DND-41 (cell line): ENCODE data around the gene FAM13A.

Experiments used
- EZH2 ChIP-seq: IDR thresholded peaks from 3 replicates; pipeline ENCODE4 v1.6.1; 2012; ENCODE audit warnings: borderline replicate concordance, low read depth, mild to moderate bottlenecking, moderate library complexity, low read length, inconsistent platforms; ENCODE audit not compliant: severe bottlenecking
- TF ChIP-seq, protein P1 (sequence below): IDR thresholded peaks from 2 replicates; pipeline ENCODE4 v1.5.1; 2012; ENCODE audit warnings: borderline replicate concordance, low read length, moderate library complexity, mild to moderate bottlenecking; ENCODE audit not compliant: poor library complexity, severe bottlenecking; ENCODE audit errors: extremely low read depth

DNA sequence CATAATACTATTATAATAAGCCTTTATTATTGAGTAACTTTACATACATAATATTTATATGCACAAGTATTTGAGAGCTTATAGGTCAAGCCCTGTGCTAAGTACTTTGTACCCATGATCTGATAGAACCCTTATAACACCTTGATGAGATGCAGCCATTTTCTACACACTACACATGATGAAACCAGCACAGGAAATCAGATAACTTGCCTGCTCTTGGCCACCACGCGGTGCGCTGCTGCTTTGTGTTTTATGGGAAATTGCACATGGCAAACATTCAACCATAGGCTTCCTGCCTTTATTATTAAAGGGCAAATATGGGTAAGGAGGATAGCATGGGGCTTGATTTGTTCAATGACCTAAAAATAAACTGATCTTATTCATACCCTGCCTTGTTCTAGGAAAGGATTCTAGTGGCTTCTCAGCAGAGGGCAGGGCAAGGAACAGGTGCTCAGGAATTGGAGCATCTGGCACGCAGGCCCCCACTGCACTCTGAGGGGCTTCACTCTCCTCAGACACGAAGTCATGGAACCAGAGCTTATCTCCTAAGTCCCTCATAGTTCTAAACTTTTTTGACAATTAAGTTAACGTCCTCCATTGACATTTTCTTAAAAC, 327.7 kb downstream of the FAM13A start:
- TF ChIP-seq, protein P1, sequence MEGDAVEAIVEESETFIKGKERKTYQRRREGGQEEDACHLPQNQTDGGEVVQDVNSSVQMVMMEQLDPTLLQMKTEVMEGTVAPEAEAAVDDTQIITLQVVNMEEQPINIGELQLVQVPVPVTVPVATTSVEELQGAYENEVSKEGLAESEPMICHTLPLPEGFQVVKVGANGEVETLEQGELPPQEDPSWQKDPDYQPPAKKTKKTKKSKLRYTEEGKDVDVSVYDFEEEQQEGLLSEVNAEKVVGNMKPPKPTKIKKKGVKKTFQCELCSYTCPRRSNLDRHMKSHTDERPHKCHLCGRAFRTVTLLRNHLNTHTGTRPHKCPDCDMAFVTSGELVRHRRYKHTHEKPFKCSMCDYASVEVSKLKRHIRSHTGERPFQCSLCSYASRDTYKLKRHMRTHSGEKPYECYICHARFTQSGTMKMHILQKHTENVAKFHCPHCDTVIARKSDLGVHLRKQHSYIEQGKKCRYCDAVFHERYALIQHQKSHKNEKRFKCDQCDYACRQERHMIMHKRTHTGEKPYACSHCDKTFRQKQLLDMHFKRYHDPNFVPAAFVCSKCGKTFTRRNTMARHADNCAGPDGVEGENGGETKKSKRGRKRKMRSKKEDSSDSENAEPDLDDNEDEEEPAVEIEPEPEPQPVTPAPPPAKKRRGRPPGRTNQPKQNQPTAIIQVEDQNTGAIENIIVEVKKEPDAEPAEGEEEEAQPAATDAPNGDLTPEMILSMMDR, result no peak
- no peak for TF ChIP-seq EZH2
